Duodenal mucosa (tissue), 2 donors: Measurements from ENCODE around the gene CDC73.
A peak's percentile ranks its signal among the peaks of the same experiment; 100 is the strongest.
"Not testable (repeated sequence)": the region's sequence is repeated elsewhere in the genome, so short reads cannot be mapped to it uniquely, and the experiment has no call there.

Experiments used
- H3K27ac ChIP-seq: one replicate; pipeline ENCODE4 v1.7.0; 2013; ENCODE audit warnings: low read depth, low read length
- H3K27me3 ChIP-seq, 2 donors: one replicate each; pipeline ENCODE4 v1.7.0; 2013; ENCODE audit warnings: low read length in 2 of 2, control low read depth in 1 of 2; ENCODE audit not compliant: insufficient read depth in 2 of 2, control insufficient read depth in 1 of 2
- H3K36me3 ChIP-seq, 2 donors: one replicate each; pipeline ENCODE4 v1.7.0; 2013; ENCODE audit warnings: low read length in 2 of 2, control low read depth in 1 of 2; ENCODE audit not compliant: insufficient read depth in 2 of 2, control insufficient read depth in 1 of 2
- H3K4me1 ChIP-seq, 2 donors: one replicate each; pipeline ENCODE4 v1.7.0; 2013; ENCODE audit warnings: low read length in 2 of 2, control low read depth in 1 of 2; ENCODE audit not compliant: insufficient read depth in 2 of 2, control insufficient read depth in 1 of 2
- H3K4me3 ChIP-seq, 2 donors: one replicate each; pipeline ENCODE4 v1.7.0; 2013; ENCODE audit warnings: low read length in 2 of 2, low read depth in 1 of 2
- H3K9ac ChIP-seq, 2 donors: one replicate each; pipeline ENCODE4 v1.7.0; 2013; ENCODE audit warnings: low read length in 2 of 2, low read depth in 1 of 2
- H3K9me3 ChIP-seq, 2 donors: one replicate each; pipeline ENCODE4 v1.7.0; 2013; ENCODE audit warnings: low read length in 2 of 2, control low read depth in 1 of 2; ENCODE audit not compliant: control insufficient read depth in 1 of 2

Gene CDC73

GRCh38 chr1:193187114-193187513, 65.3 kb downstream of the CDC73 start:
- Histone ChIP-seq H3K27me3 (no peaks in the 10 kb centered on the region), H3K27ac (no peak overlapping the region), H3K4me3 (no peak overlapping the region), H3K9me3 (peaks cover 0 to under 1% of the 10 kb centered on the region in 2 donors), H3K4me1 (peaks cover 12 to 48% of the 10 kb centered on the region in 2 donors), H3K9ac (peak overlapping the region in 1 of 2 donors; percentile 24), H3K36me3 (peaks cover 0 to 2% of the 10 kb centered on the region in 2 donors)

DNA sequence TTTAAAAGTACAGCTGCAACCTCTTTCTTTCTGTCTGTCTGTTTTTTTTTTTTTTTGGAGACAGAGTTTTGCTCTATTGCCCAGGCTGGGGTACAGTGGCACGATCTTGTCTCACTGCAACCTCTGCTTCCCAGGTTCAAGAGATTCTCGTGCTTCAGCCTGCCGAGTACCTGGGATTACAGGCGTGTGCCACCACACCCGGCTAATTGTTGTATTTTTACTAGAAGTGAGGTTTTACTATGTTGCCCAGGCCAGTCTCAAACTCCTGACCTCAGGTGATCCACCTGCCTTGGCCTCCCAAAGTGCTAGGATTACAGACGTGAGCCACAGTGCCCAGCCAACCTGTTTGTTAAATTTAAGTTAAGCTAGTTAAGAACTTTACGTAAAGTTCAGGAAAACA, 67.1 kb downstream of the CDC73 start:
- not testable (repeated sequence) for H3K36me3 ChIP-seq, H3K27me3 ChIP-seq, H3K9ac ChIP-seq, H3K9me3 ChIP-seq, H3K4me3 ChIP-seq, H3K27ac ChIP-seq
- H3K4me1 ChIP-seq: peaks cover 12 to 46% of the 10 kb centered on the region in 2 donors

- H3K4me3 ChIP-seq: no peak overlapping the region
- no peaks in the 10 kb centered on the region for H3K27me3 ChIP-seq
- no peak overlapping the region for H3K9ac ChIP-seq
- H3K27ac ChIP-seq: no peak overlapping the region
- peaks cover 3 to 10% of the 10 kb centered on the region in 2 donors for H3K9me3 ChIP-seq
- H3K36me3 ChIP-seq: peaks cover 7 to 9% of the 10 kb centered on the region in 2 donors
- peaks cover 12 to 46% of the 10 kb centered on the region in 2 donors for H3K4me1 ChIP-seq
These were observed 67.7 kb downstream of the CDC73 start for GRCh38 chr1:193189442-193190095.

DNA sequence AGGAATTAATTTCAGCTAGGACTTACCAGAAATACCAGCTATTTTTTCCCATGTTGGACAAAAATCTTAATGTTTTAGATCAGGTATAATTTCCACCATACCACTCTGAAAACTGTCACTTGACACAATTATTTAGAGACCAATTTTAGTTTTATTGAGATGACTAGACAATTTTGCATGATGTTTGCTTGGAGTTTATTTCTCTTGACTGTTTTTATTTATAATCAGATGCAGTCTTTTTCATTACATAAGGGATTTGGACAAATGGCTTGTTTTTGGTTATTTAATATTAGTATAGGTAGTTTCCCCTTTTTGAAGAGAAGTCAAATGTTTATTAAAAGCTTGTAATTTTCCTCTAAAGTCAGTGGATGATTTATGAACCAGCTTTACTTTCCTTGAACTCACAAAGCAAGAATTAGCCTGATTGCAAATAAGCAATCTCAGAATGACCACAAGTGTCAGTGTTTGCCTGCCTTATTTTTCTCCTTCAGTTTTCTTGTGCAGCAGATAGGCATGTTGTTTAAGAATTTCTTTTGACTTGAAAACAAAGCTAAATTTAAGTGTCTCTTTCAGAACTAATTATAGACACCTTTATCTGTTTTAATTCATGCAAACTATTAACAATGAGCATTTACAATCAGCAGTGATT, 68.4 kb downstream of the CDC73 start:
- H3K27ac ChIP-seq: no peak overlapping the region
- H3K9ac ChIP-seq: no peak overlapping the region
- peaks cover 12 to 45% of the 10 kb centered on the region in 2 donors for H3K4me1 ChIP-seq

DNA sequence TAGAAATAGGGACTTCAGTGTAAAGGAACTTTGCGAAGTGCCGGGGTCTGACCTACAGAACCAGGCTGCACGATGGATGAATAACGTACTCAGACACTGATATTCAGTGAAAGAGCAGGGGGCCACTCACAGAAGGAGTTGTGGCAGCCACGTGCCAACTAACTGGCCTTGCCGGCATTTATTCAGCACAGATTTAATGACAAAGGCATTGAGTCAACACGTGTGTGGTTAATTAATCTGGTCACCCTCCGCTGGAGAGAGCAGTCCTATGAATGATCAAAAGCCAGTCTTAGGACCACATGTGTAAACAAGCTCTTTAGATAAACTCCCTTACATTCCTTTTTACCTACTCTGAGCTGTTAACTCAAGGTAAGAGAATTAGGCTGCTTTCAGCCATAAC, 70.8 kb downstream of the CDC73 start:
- Histone ChIP-seq H3K36me3 (peaks cover 7 to 9% of the 10 kb centered on the region in 2 donors), H3K27me3 (no peaks in the 10 kb centered on the region), H3K4me3 (no peak overlapping the region), H3K9me3 (peaks cover 3 to 10% of the 10 kb centered on the region in 2 donors), H3K4me1 (peaks cover 6 to 22% of the 10 kb centered on the region in 2 donors), H3K9ac (no peak overlapping the region), H3K27ac (no peak overlapping the region)

More for the DNA sequence above, 68.4 kb downstream of the CDC73 start:
- H3K4me3 ChIP-seq: no peak overlapping the region
- H3K27me3 ChIP-seq: no peaks in the 10 kb centered on the region
- H3K9me3 ChIP-seq: peaks cover 3 to 10% of the 10 kb centered on the region in 2 donors
- peaks cover 7 to 9% of the 10 kb centered on the region in 2 donors for H3K36me3 ChIP-seq

DNA sequence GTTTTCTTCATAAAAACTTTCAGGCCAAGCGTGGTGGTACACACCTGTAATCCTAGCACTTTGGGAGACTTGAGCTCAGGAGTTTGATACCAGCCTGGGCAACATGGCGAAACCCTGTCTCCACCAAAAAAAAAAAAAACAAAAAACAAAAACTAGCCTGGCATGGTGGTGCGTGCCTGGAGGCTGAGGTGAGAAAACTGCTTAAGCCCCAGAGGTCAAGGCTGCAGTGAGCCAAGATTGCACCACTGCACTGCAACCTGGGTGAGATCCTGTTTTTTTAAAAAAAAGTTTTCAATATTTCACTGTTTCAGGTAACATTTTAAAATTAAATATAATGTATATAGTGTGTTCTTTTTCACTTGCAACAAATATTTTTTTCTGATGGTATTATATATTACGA, 78.1 kb downstream of the CDC73 start:
- Histone ChIP-seq H3K27me3 (no peaks in the 10 kb centered on the region), H3K4me1 (no peaks in the 10 kb centered on the region), H3K27ac (no peak overlapping the region), H3K4me3 (no peak overlapping the region), H3K9ac (no peak overlapping the region), H3K9me3 (no peaks in the 10 kb centered on the region), H3K36me3 (peaks cover 0 to 4% of the 10 kb centered on the region in 2 donors)

DNA sequence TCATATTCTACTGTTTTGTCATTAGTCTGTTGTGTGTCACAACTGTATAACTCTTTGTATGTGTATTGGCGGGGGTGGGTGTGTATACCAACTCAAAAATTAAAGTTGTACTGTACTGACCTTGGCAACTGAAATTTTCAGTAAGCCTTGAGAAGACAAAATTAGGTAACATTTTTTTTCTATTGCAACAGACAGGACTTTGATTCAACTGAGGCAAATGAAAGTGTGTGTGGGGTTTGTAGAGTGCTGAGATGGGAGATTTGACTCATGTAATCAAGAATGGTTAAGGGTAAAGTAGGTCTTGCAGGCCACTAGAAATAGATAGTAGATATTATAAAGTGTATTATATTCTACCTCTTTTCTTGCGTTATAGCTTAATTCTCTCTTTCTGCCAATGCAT, 79.2 kb downstream of the CDC73 start:
- Histone ChIP-seq H3K9ac (no peak overlapping the region), H3K4me3 (no peak overlapping the region), H3K9me3 (no peaks in the 10 kb centered on the region), H3K27me3 (no peaks in the 10 kb centered on the region), H3K36me3 (peaks cover 0 to 4% of the 10 kb centered on the region in 2 donors), H3K27ac (no peak overlapping the region), H3K4me1 (no peaks in the 10 kb centered on the region)

GRCh38 chr1:193210996-193211395, 89.2 kb downstream of the CDC73 start:
- peaks cover 7 to 11% of the 10 kb centered on the region in 2 donors for H3K36me3 ChIP-seq
- no peak overlapping the region for H3K27ac ChIP-seq
- peaks cover 0 to 10% of the 10 kb centered on the region in 2 donors for H3K9me3 ChIP-seq
- H3K9ac ChIP-seq: no peak overlapping the region
- H3K27me3 ChIP-seq: no peaks in the 10 kb centered on the region
- peaks cover 0 to 4% of the 10 kb centered on the region in 2 donors for H3K4me1 ChIP-seq
- H3K4me3 ChIP-seq: no peak overlapping the region

- no peak overlapping the region for H3K9ac ChIP-seq
- H3K9me3 ChIP-seq: peaks cover 0 to 9% of the 10 kb centered on the region in 2 donors
- H3K4me1 ChIP-seq: peaks cover 0 to 4% of the 10 kb centered on the region in 2 donors
- H3K36me3 ChIP-seq: peaks cover 7 to 8% of the 10 kb centered on the region in 2 donors
- no peak overlapping the region for H3K4me3 ChIP-seq
- no peak overlapping the region for H3K27ac ChIP-seq
- H3K27me3 ChIP-seq: no peaks in the 10 kb centered on the region
These were observed 89.7 kb downstream of the CDC73 start for GRCh38 chr1:193211539-193211938.

- Histone ChIP-seq H3K4me1 (peaks cover 0 to 4% of the 10 kb centered on the region in 2 donors), H3K9me3 (no peaks in the 10 kb centered on the region), H3K27me3 (no peaks in the 10 kb centered on the region), H3K36me3 (peaks cover 13 to 17% of the 10 kb centered on the region in 2 donors), H3K27ac (no peak overlapping the region), H3K9ac (no peak overlapping the region), H3K4me3 (no peak overlapping the region)
These were observed 90.8 kb downstream of the CDC73 start for GRCh38 chr1:193212637-193213036.
